Stimulated activated naive CD8-positive, alpha-beta T cell treated with anti-CD3 and anti-CD28 coated beads, Interleukin-15, Interleukin-2, amounts not matched to agents 100 U/mL and 50 U/mL, for 24 hours (primary cell): ENCODE results near the gene SLC29A2.
"Not testable (repeated sequence)": the region's sequence is repeated elsewhere in the genome, so short reads cannot be mapped to it uniquely, and the experiment has no call there.

Source experiments
- ATAC-seq: fragments of 150-1000 bp; cut with Tn5 transposase; one replicate; pipeline ENCODE4 v1.10.0; 2021
- DNase-seq: peaks from one replicate; pipeline ENCODE4 v3.0.0; 2021

Gene SLC29A2

DNA sequence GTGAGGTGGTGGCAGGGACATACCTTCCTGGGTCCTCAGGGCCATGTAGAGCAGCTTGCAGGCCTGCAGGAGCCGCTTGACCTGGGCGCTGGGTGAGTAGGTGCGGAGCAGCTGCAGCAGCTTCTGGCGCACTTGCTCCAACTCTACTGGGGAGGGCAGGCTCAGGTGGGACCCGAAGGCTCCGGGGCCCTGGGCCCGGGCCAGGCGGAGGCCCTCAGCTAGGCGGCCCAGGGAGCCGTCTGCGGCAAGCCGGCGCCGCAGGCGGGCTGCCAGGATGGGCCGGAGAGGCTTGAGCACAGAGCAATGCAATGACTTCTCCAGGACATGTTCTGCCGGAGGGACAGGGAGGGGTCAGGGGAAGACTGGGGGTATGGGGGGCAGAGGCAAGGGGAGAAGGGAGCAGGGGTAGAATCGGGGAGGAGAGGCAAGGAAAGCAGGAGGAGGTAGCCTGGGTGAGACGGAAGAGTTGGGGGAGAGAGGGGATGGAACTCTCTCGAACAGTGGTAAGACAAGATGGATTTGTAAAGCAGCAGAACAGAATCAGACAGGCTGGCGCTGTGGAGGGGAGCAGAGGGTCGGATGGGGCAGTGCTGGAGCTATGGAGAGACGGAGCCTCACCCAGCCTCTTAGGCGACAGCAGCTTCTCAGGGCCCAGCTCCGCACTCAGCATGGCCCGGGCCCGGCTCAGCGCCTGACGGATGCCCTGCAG lies 37.5 kb downstream of the SLC29A2 start:
- ATAC-seq (no peak), DNase-seq (no peak)

DNA sequence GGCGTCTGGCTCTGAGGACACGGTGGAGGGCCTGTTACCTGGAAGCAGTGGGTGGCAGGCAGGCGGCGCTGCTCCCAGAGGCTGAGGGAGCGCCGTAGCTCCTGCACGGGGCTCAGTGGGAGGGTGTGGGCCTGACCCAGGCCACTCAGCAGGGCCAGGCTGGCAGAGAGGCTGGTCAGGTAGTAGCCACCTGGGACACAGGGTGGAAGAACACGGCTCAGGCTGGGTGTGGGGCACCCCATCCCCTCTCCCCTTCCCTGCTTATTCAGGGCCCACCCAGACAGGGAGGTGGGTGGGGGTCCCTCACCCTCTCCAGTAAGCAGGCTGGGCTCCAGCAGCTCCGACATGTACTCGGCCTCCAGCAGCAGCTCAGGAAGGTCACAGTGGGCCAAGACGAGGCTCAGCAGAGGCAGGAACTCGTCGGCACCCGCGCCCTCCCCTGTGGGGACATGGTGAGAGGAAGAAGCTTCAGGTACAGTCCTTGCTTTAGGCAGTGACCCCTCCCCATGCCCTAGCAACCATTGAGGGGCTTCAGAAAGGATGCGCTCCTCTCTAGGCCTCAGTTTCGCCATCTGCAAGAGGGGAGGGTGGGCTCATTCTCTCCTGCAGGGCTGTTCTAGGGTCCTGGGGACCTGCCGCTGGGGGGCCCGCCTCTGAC lies 38.2 kb downstream of the SLC29A2 start:
- ATAC-seq = no peak
- no peak for DNase-seq

DNA sequence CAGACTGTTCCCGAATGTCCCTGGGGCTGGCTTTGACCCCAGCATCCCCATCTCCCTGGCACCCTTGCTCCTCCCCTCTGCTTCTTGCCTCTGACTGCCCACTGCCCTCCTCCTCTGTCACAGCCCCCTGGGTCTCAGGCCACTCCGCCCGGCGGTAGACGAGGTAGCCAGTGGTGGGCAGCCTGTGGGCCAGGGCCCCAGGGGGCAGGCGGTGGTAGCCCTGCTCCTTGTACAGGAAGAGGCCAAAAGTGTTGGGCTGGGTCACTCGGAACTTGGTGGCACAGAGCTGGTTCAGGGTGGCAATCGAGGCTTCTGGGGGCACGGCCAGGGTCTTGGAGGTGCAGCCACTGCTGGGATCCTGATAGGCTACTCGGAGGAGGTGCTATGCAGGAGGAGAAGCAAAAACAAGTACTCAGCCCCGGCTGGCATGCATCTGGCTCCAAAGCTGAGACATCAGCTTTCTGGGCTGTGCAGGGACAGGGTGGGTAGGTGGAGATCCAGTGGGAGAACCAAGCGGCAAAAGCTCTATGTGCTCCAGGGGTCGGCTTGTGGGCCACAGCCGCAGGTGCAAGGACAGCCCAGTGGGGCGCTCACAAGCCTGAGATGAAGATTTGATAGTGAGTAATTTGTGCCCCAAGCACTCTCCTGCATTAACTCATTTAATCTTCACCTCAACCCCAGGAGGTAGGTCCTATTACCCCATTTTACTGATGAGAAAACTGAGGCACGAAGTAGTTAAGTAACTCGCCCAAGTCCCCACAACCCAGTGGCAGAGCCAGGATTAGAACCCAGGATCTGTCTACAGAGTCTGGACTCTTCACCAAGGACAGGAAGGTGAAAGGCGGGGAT lies 39.0 kb downstream of the SLC29A2 start:
- no peak for DNase-seq
- ATAC-seq = no peak

- ATAC-seq (no peak), DNase-seq (no peak)
These were observed 39.8 kb downstream of the SLC29A2 start for GRCh38 chr11:66331542-66332370.

DNA sequence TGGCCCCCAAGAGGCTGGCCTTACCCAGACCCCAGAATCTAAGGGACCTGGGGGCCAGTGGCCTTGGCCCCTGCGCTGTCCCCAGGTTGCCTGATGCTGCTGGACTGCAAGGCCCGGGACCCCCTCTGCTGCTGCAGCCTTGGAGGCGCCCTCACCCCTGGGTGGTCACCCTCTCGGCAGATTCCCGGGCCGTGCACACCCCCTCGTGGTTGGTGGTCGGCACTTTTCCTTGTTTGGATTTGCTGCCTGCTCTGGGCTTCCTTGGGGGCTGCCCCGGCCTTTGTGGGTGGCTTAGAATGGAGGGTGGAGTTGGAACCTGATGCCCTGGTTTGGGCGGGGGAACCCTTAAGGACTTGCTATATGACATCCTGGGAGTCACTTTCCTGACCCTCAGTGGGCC lies 40.6 kb downstream of the SLC29A2 start:
- ATAC-seq = no peak

DNA sequence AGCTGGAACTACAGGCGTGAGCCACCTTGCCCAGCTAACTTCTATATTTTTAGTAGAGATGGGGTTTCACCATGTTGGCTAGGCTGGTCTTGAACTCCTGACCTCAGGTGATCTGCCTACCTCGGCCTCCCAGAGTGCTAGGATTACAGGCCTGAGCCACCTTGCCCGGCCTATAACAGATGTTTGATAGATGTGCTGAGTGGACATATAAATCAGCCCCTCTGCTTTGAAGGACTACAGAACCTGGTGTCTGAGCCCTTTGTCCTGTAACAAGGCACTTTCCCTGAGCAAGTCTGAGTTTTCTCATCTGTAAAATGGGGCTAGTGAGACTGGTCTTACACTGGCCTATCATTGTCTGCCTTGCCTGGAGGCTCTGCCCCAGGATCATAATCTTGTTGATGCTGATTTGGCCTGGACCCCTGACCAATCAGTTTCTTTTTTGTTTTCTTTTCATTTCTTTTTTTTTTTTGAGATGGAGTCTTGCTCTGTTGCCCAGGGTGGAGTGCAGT lies 42.3 kb downstream of the SLC29A2 start:
- no peak for DNase-seq
- ATAC-seq = no peak

More for the DNA sequence above, 40.6 kb downstream of the SLC29A2 start:
- no peak for DNase-seq

DNA sequence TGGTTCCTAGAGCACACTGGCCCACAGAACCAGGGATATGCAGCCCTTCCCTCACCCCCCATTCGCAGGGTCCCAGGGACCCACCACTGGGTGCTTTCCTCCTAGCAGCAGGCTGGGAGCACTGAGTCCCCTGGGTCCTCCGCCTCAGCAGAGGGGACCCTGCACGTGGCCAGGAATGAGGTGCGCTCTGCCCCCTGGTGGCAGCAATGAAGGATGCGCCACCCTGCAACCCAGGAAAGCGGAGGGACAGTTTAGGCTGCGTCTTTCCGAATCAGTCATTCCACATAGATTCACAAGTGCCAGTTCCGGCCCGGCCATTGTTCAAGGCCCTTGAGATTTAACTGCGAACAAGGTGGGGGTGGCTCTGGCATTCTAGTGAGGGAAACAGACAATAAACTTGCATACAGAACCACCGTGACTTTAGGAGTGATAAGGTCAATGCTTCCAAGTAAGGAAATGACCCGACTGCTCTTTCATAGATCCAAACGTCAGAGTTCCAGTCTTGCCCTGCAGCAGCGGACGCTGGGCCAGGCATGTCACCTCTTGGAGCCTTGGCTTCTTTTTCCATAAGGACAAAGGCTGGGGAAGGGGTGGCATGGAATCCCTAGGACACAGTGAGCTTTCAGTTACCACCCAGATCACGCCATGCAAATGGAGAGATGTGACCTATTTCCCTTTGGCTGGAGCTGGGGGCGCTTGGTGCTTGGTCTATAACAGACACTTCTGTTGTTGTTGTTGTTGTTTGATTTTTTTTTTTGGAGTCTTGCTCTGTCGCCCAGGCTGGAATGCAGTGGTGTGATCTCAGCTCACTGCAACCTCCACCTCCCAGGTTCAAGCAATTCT lies 43.0 kb downstream of the SLC29A2 start:
- peak; percentile 86 for ATAC-seq
- peak; percentile 88 for DNase-seq

GRCh38 chr11:66328031-66328301 lies 43.6 kb downstream of the SLC29A2 start:
- ATAC-seq (peak; percentile 29), DNase-seq (no peak)

DNA sequence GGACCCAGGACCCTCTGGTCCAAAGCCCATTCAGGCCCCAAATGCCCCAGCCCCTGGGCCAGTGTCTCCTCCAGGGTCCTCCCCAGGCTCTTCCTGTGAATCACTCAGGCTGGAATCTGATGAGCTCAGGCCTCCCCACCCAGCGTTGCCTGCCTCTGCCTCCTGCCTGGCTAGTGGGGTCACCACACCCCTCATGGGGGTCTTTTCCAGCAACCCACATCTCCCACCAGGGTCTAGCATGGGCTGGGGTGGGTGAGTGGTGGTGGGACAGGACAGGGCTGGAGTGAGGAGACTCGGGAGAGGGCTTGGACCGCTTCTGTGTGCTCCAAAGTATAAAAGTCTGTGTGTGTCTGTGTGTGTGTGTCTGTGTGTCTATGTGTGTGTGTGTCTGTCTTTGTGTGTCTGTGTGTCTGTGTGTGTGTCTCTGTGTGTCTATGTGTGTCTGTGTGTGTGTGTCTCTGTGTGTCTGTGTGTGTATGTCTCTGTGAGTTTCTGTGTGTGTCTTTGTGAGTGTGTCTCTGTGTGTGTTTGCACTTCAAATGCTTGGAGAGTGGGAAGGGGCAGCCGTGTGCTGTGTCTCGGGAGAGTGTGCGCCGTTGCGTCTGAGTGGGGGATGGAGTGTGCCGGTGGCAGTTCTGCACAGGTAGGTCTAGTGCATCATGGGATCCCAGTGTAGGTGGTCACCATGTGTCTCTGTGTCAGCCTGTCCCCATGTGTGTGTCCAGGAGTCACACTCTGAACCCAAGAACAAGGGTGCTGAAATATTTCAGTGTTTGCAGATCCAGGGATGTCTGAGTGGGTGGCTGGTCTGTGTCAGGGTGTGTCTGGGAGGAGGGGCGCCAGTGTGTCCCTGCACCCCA lies 44.2 kb downstream of the SLC29A2 start:
- DNase-seq (no peak), ATAC-seq (peak; percentile 1)

- DNase-seq = no peak
- no peak for ATAC-seq
These were observed 45.1 kb downstream of the SLC29A2 start for GRCh38 chr11:66326261-66327111.

DNA sequence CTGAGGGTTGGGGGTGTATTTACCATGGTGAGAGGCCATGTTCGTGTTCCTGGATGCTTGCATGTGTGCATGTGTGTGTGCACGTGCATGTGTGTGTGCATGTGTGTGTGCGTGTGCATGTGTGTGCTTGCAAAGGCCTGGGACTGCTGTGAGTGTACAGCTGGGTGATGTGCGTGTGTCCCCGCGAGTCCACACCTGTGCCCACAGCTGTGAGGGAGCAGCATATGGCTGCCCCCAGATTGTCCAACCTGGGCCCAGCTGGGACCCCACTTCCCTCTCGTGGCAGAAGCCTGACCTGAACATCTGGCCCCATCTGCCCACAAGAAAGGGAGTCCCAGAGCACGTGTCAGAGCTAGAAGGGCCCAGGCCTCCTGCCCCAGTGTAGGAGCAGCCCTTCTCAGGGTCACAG lies 46.3 kb downstream of the SLC29A2 start:
- ATAC-seq (no peak), DNase-seq (no peak)

- no peak for ATAC-seq
These were observed 46.9 kb downstream of the SLC29A2 start for GRCh38 chr11:66324664-66325063.

DNA sequence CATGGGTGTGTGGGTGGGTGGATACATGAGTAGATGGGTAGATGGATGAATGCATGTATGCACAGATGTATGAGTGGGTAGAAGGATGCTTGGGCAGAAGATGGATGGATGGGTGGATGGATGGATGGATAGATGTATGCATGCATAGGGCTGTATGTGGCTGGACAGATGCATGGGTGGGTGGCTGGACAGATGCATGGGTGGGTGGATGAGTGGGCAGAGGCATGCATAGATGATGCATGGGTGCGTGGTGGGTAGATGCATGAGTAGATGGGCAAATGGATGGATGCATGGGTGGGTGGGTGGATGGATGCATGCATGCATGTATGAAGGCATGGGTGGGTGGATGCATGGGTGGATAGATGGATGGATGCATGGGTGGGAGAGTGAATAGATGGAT lies 47.9 kb downstream of the SLC29A2 start:
- ATAC-seq (no peak), DNase-seq (no peak)

More at GRCh38 chr11:66324664-66325063, 46.9 kb downstream of the SLC29A2 start:
- no peak for DNase-seq

DNA sequence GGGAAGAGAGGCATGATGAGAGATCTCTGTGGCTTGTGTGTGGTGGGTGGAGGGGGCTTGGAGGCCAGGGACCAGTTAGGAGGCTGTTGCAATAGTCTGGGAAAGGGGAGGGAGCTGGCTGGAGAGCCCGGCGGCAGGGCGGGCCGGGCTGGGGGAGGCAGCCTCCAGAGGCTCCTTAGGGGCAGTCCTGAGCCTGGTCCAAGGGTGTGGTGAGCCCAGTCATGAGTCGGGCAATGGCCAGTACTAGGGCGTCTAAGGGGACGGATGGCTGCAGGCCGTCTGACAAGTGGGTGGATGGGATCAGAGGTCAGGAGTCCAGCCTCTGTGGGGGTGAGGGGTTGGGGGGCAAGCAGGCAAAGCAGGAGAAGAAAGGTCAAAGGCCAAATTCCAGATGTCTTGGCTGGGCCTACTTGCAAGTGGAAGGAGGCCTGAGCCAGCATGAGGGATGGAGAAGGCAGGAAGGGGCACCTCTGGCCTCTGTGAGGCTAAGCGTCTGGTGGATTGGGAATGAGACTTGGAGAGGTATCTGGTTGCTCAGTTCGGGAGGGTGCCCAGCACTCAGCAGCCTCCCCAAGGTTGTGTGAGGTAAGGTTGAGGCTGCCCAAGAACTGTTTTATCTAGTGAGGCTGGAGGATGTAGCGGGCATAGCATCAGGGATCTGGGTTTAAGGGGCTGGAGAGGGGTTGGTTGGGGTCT lies 48.7 kb downstream of the SLC29A2 start:
- ATAC-seq = no peak
- no peak for DNase-seq

DNA sequence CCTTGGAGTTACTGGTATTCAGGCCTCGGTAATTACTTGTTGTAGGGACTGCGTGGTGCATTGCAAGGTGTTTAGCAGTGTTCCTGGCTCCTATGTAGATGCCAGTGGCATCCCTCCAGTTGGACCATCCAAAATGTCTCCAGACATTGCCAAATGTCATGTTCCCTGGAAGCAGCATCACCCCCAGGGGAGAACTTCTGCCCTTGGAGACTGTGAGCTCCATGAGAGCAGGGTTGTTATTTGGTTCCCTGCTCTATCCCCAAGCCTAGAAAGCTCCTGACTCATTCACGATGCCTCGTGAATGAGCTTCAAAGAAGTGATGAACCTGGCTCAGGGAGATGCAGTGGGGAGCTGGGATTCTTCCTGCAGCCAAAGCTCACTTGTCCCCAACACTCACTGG lies 50.0 kb downstream of the SLC29A2 start:
- DNase-seq (no peak), ATAC-seq (no peak)

- not testable (repeated sequence) for ATAC-seq, DNase-seq
These were observed 50.8 kb downstream of the SLC29A2 start for GRCh38 chr11:66320748-66321147.

DNA sequence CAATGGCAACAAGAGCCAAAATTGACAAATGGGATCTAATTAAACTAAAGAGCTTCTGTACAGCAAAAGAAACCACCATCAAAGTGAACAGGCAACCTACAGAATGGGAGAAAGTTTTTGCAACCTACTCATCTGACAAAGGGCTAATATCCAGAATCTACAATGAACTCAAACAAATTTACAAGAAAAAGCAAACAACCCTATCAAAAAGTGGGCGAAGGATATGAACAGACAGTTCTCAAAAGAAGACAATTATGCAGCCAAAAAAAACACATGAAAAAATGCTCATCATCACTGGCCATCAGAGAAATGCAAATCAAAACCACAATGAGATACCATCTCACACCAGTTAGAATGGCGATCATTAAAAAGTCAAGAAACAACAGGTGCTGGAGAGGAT lies 51.3 kb downstream of the SLC29A2 start:
- ATAC-seq = not testable (repeated sequence)

GRCh38 chr11:66318600-66318970 lies 53.0 kb downstream of the SLC29A2 start:
- no peak for DNase-seq
- ATAC-seq = no peak

More for the DNA sequence above, 51.3 kb downstream of the SLC29A2 start:
- DNase-seq = not testable (repeated sequence)
